ENCODE data around the gene CAMKMT. TPM values are rescaled to one million over a fixed set of nuclear protein-coding genes. Genes with fewer than 3 reads are reported as not detected.

Gene CAMKMT
- total RNA-seq, 1 experiment from 2014 or later: 17.4 TPM

- H2AK5ac ChIP-seq (ENCODE audit: insufficient read length, low read length): no peak overlapping the region
- H4K8ac ChIP-seq (replicated peaks; ENCODE audit: insufficient read length, low read depth, low read length): no peak overlapping the region
- H3K4me1 ChIP-seq (ENCODE audit: insufficient read depth, low read length): no peaks in the 10 kb centered on the region
- H3K23ac ChIP-seq (ENCODE audit: insufficient read length, low read depth, low read length): no peak overlapping the region
- H3K36me3 Mint-ChIP-seq (ENCODE audit: insufficient read depth in 1 of 3, low read depth in 3 of 3): no peaks in the 10 kb centered on the region
- H3K23me2 ChIP-seq (ENCODE audit: insufficient read length, low read depth, low read length, poor library complexity, severe bottlenecking): no peaks in the 10 kb centered on the region
- no peak for DNase-seq
- H3K9ac ChIP-seq (ENCODE audit: extremely low read depth, insufficient read length, low read length): peak overlapping the region; percentile 9
- no peak overlapping the region for H2BK20ac ChIP-seq (ENCODE audit: low read depth, low read length, poor library complexity, severe bottlenecking)
- no peak overlapping the region for H2BK15ac ChIP-seq (ENCODE audit: low read depth, low read length)
- no CpG with 5 or more reads among the region's 2 CpGs for WGBS (ENCODE audit: extremely low coverage, insufficient read length, low lambda C conversion rate)
- no peak for TF ChIP-seq CTCF (conservative IDR thresholded peaks at IDR 0.05)
- no peaks in the 10 kb centered on the region for H3K27me3 ChIP-seq (ENCODE audit: insufficient read depth, low read length)
- H3K14ac ChIP-seq (ENCODE audit: insufficient read depth, low read length): no peak overlapping the region
- H2BK5ac ChIP-seq (ENCODE audit: insufficient read length, low read length): no peak overlapping the region
- H3K27ac Mint-ChIP-seq: no peak overlapping the region
- no peak overlapping the region for H3K4me2 ChIP-seq (ENCODE audit: insufficient read depth, insufficient read length, low read length)
- H4K91ac ChIP-seq (ENCODE audit: insufficient read length, low read depth, low read length): no peak overlapping the region
- H3K4me3 Mint-ChIP-seq: no peak overlapping the region
- no peak overlapping the region for H3T11ph ChIP-seq (ENCODE audit: low read length)
- no peaks in the 10 kb centered on the region for H3K9me3 Mint-ChIP-seq
- no peaks in the 10 kb centered on the region for H4K20me1 ChIP-seq (ENCODE audit: control insufficient read depth, insufficient read depth, insufficient read length)
- H2BK120ac ChIP-seq (ENCODE audit: low read depth, low read length, poor library complexity, severe bottlenecking): no peak overlapping the region
- peaks cover 14 to 31% of the 10 kb centered on the region in 2 experiments for H3K4me1 Mint-ChIP-seq
- no peak overlapping the region for H2BK12ac ChIP-seq (ENCODE audit: insufficient read length, low read depth, low read length)
- no peaks in the 10 kb centered on the region for H3K79me1 ChIP-seq (ENCODE audit: insufficient read depth, low read depth, low read length, poor library complexity, severe bottlenecking)
- no peak overlapping the region for H3K27ac ChIP-seq (ENCODE audit: insufficient read length, low read depth, low read length)
- no peaks in the 10 kb centered on the region for H3K79me2 ChIP-seq (ENCODE audit: insufficient read depth, low read length)
- H3K27me3 Mint-ChIP-seq (ENCODE audit: low read depth): no peaks in the 10 kb centered on the region
- H3K18ac ChIP-seq (ENCODE audit: insufficient read length, low read depth, low read length): no peak overlapping the region
- no peak overlapping the region for H3K4ac ChIP-seq (ENCODE audit: low read depth, low read length)
- H3K9me3 ChIP-seq (ENCODE audit: control insufficient read depth, low read depth, low read length): no peaks in the 10 kb centered on the region
- H3K56ac ChIP-seq (ENCODE audit: insufficient read length, low read depth, low read length): no peak overlapping the region
- H4K5ac ChIP-seq (ENCODE audit: insufficient read length, low read depth, low read length): no peak overlapping the region
- H2AFZ ChIP-seq (ENCODE audit: low read length): no peak overlapping the region
Observed at GRCh38 chr2:44569491-44569890, 207.7 kb downstream of the CAMKMT start.

Data from H9 (cell line).